H9 (cell line): Measurements from ENCODE around the gene DPH3. TPM values are rescaled to one million over a fixed set of nuclear protein-coding genes. Genes with fewer than 3 reads are reported as not detected.

ENCODE experiments used
- DNase-seq: peaks from one replicate; pipeline ENCODE4 v3.0.0-alpha.2; 2017
- H2AFZ ChIP-seq: one replicate; pipeline ENCODE4 v1.6.1; 2013; ENCODE audit warnings: mild to moderate bottlenecking, low read length, control low read depth, moderate library complexity
- H2AK5ac ChIP-seq: 2 replicates; pipeline ENCODE4 v1.6.1; 2013; ENCODE audit warnings: low read length, control low read depth, mixed read lengths; ENCODE audit not compliant: insufficient read length
- H2BK120ac ChIP-seq: one replicate; pipeline ENCODE4 v1.6.1; 2013; ENCODE audit warnings: low read depth, mild to moderate bottlenecking, low read length, control low read depth, inconsistent platforms; ENCODE audit not compliant: poor library complexity, severe bottlenecking
- H2BK12ac ChIP-seq: 2 replicates; pipeline ENCODE4 v1.6.1; 2013; ENCODE audit warnings: low read length, control low read depth, mixed read lengths, low read depth; ENCODE audit not compliant: insufficient read length
- H2BK15ac ChIP-seq: 2 replicates; pipeline ENCODE4 v1.6.1; 2013; ENCODE audit warnings: low read depth, low read length, control low read depth
- H2BK20ac ChIP-seq: one replicate; pipeline ENCODE4 v1.6.1; 2013; ENCODE audit warnings: low read depth, mild to moderate bottlenecking, low read length, control low read depth, inconsistent platforms; ENCODE audit not compliant: poor library complexity, severe bottlenecking
- H2BK5ac ChIP-seq: 2 replicates; pipeline ENCODE4 v1.6.1; 2013; ENCODE audit warnings: low read length, control low read depth, mixed read lengths; ENCODE audit not compliant: insufficient read length
- H3K14ac ChIP-seq: 2 replicates; pipeline ENCODE4 v1.6.1; 2013; ENCODE audit warnings: low read length, control low read depth; ENCODE audit not compliant: insufficient read depth
- H3K18ac ChIP-seq: 2 replicates; pipeline ENCODE4 v1.6.1; 2013; ENCODE audit warnings: low read depth, mild to moderate bottlenecking, mixed read lengths, low read length, control low read depth; ENCODE audit not compliant: insufficient read length
- H3K23ac ChIP-seq: 2 replicates; pipeline ENCODE4 v1.6.1; 2013; ENCODE audit warnings: low read length, control low read depth, mixed read lengths, low read depth; ENCODE audit not compliant: insufficient read length
- H3K23me2 ChIP-seq: 2 replicates; pipeline ENCODE4 v1.6.1; 2013; ENCODE audit warnings: low read depth, mild to moderate bottlenecking, mixed read lengths, low read length, control low read depth; ENCODE audit not compliant: insufficient read length, poor library complexity, severe bottlenecking
- H3K27ac ChIP-seq: 2 replicates; pipeline ENCODE4 v1.5.1; 2013; ENCODE audit warnings: low read length, control low read depth, mixed read lengths, low read depth; ENCODE audit not compliant: insufficient read length
- H3K27me3 ChIP-seq: 2 replicates; pipeline ENCODE4 v1.6.1; 2013; ENCODE audit warnings: low read length, control low read depth, inconsistent platforms; ENCODE audit not compliant: insufficient read depth
- H3K4ac ChIP-seq: 2 replicates; pipeline ENCODE4 v1.6.1; 2013; ENCODE audit warnings: low read depth, mild to moderate bottlenecking, control low read depth, inconsistent platforms, low read length, moderate library complexity
- H3K4me1 ChIP-seq: 2 replicates; pipeline ENCODE4 v1.6.1; 2013; ENCODE audit warnings: low read length, control low read depth, inconsistent platforms; ENCODE audit not compliant: insufficient read depth
- H3K4me2 ChIP-seq: 2 replicates; pipeline ENCODE4 v1.6.1; 2013; ENCODE audit warnings: low read length, control low read depth, mixed read lengths; ENCODE audit not compliant: insufficient read length, insufficient read depth
- H3K56ac ChIP-seq: 2 replicates; pipeline ENCODE4 v1.6.1; 2013; ENCODE audit warnings: low read depth, mild to moderate bottlenecking, mixed read lengths, low read length, control low read depth; ENCODE audit not compliant: insufficient read length
- H3K79me1 ChIP-seq: 2 replicates; pipeline ENCODE4 v1.6.1; 2013; ENCODE audit warnings: low read depth, mild to moderate bottlenecking, moderate library complexity, low read length, control low read depth, inconsistent platforms; ENCODE audit not compliant: insufficient read depth, poor library complexity, severe bottlenecking
- H3K79me2 ChIP-seq: 2 replicates; pipeline ENCODE4 v1.6.1; 2013; ENCODE audit warnings: low read length, control low read depth, inconsistent platforms; ENCODE audit not compliant: insufficient read depth
- H3K9ac ChIP-seq: 2 replicates; pipeline ENCODE4 v1.6.1; 2013; ENCODE audit warnings: low read length, control low read depth, mixed read lengths; ENCODE audit not compliant: insufficient read length; ENCODE audit errors: extremely low read depth
- H3K9me3 ChIP-seq: one replicate; pipeline ENCODE4 v1.6.1; 2013; ENCODE audit warnings: low read depth, low read length, inconsistent platforms; ENCODE audit not compliant: control insufficient read depth
- H3T11ph ChIP-seq: one replicate; pipeline ENCODE4 v1.6.1; 2013; ENCODE audit warnings: mild to moderate bottlenecking, low read length, control low read depth, inconsistent platforms
- H4K20me1 ChIP-seq: one replicate; pipeline ENCODE4 v1.6.1; 2013; ENCODE audit not compliant: control insufficient read depth, insufficient read length, insufficient read depth
- H4K5ac ChIP-seq: 2 replicates; pipeline ENCODE4 v1.6.1; 2013; ENCODE audit warnings: low read depth, mild to moderate bottlenecking, mixed read lengths, low read length, control low read depth; ENCODE audit not compliant: insufficient read length
- H4K8ac ChIP-seq: replicated peaks from 2 replicates; pipeline ENCODE4 v1.6.1; 2013; ENCODE audit warnings: low read length, control low read depth, mixed read lengths, low read depth; ENCODE audit not compliant: insufficient read length
- H4K91ac ChIP-seq: 2 replicates; pipeline ENCODE4 v1.6.1; 2013; ENCODE audit warnings: low read depth, mild to moderate bottlenecking, moderate library complexity, mixed read lengths, low read length, control low read depth; ENCODE audit not compliant: insufficient read length
- H3K27ac Mint-ChIP-seq, 3 experiments: 2 replicates in 2 of 3; 3 replicates in 1 of 3; pipeline ENCODE4 v1.8.0; 2020 to 2021; ENCODE audit warnings: mixed read lengths in 3 of 3, mild to moderate bottlenecking in 1 of 3, moderate library complexity in 1 of 3
- H3K27me3 Mint-ChIP-seq: 2 replicates; pipeline ENCODE4 v1.8.0; 2021; ENCODE audit warnings: low read depth, mild to moderate bottlenecking, moderate library complexity, mixed read lengths
- H3K36me3 Mint-ChIP-seq, 3 experiments: 2 replicates in 2 of 3; 3 replicates in 1 of 3; pipeline ENCODE4 v1.8.0; 2020 to 2021; ENCODE audit warnings: low read depth in 3 of 3, mixed read lengths in 3 of 3; ENCODE audit not compliant: insufficient read depth in 1 of 3
- H3K4me1 Mint-ChIP-seq, 2 experiments: 2 replicates each; pipeline ENCODE4 v1.8.0; 2020; ENCODE audit warnings: mixed read lengths in 2 of 2
- H3K4me3 Mint-ChIP-seq, 2 experiments: 2 replicates in 1 of 2; 3 replicates in 1 of 2; pipeline ENCODE4 v1.8.0; 2020 to 2021; ENCODE audit warnings: mild to moderate bottlenecking in 2 of 2, mixed read lengths in 2 of 2, moderate library complexity in 1 of 2
- H3K9me3 Mint-ChIP-seq, 2 experiments: 2 replicates in 1 of 2; 3 replicates in 1 of 2; pipeline ENCODE4 v1.8.0; 2020; ENCODE audit warnings: mild to moderate bottlenecking in 2 of 2, mixed read lengths in 2 of 2, moderate library complexity in 1 of 2
- WGBS: extraction: QIAGEN DNeasy Blood & Tissue Kit; methylation state at CpG from one replicate; pipeline ENCODE4 v1.1.7; 2013; ENCODE audit warnings: missing lambda C conversion rate, low lambda C conversion rate, mixed read lengths; ENCODE audit not compliant: insufficient read length; ENCODE audit errors: extremely low coverage; 5-methylcytosine and 5-hydroxymethylcytosine counted together
- total RNA-seq: library from RNA; stranded (reverse); gene quantifications from 2 replicates; pipeline ENCODE4 v1.2.1, GENCODE V29; 2021
- TF ChIP-seq, protein P1 (sequence below): fragments of 200-600 bp; sonication (generic); conservative IDR thresholded peaks from 3 replicates; pipeline ENCODE4 v1.8.0; 2021; ENCODE audit warnings: antibody characterized with exemption, mild to moderate bottlenecking

Gene DPH3
- total RNA-seq, 1 experiment from 2014 or later: 36.2 TPM

DNA sequence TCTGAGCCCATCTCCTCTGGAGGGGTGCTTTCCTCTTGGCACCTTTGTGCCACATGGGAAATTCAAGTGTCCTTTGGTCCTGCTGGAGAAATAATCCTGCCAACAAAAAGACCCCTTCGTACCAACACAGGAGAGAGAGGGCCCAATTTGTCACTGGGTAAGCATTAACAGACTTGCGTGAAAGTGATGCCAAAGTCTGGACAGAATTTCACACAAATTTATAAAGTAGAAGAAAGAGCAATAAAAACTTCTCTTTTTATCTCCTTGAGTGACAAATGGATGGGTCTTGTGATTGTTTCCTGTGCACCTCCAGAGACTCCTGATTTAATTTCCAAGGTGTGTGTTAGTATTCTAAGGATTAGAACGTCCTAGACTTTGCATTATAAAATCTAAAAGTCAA is 14.9 kb downstream of the DPH3 start:
- H3K79me2 ChIP-seq: no peaks in the 10 kb centered on the region
- no peaks in the 10 kb centered on the region for H3K36me3 Mint-ChIP-seq
- DNase-seq: no peak
- no peak overlapping the region for H2BK12ac ChIP-seq
- no peaks in the 10 kb centered on the region for H3K79me1 ChIP-seq
- no peak overlapping the region for H3K14ac ChIP-seq
- no peak overlapping the region for H2BK15ac ChIP-seq
- no peak overlapping the region for H2BK120ac ChIP-seq
- no peak overlapping the region for H3K4me3 Mint-ChIP-seq
- no CpG with 5 or more reads among the region's 3 CpGs for WGBS
- H4K8ac ChIP-seq: no peak overlapping the region
- no peak overlapping the region for H3K27ac ChIP-seq
- no peak overlapping the region for H4K5ac ChIP-seq
- no peaks in the 10 kb centered on the region for H4K20me1 ChIP-seq
- H3K4me1 ChIP-seq: no peaks in the 10 kb centered on the region
- no peak overlapping the region for H3K27ac Mint-ChIP-seq
- no peak overlapping the region for H3K18ac ChIP-seq
- no peak overlapping the region for H3K4ac ChIP-seq
- no peaks in the 10 kb centered on the region for H3K9me3 ChIP-seq
- H3K23ac ChIP-seq: no peak overlapping the region
- H3K9ac ChIP-seq: no peak overlapping the region
- H3K27me3 ChIP-seq: no peaks in the 10 kb centered on the region
- H2BK5ac ChIP-seq: no peak overlapping the region
- H3K4me1 Mint-ChIP-seq: peaks cover 0 to 4% of the 10 kb centered on the region in 2 experiments; a peak in 1 of 4 replicates
- no peak overlapping the region for H3K4me2 ChIP-seq
- TF ChIP-seq, protein P1, sequence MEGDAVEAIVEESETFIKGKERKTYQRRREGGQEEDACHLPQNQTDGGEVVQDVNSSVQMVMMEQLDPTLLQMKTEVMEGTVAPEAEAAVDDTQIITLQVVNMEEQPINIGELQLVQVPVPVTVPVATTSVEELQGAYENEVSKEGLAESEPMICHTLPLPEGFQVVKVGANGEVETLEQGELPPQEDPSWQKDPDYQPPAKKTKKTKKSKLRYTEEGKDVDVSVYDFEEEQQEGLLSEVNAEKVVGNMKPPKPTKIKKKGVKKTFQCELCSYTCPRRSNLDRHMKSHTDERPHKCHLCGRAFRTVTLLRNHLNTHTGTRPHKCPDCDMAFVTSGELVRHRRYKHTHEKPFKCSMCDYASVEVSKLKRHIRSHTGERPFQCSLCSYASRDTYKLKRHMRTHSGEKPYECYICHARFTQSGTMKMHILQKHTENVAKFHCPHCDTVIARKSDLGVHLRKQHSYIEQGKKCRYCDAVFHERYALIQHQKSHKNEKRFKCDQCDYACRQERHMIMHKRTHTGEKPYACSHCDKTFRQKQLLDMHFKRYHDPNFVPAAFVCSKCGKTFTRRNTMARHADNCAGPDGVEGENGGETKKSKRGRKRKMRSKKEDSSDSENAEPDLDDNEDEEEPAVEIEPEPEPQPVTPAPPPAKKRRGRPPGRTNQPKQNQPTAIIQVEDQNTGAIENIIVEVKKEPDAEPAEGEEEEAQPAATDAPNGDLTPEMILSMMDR: no peak
- no peak overlapping the region for H4K91ac ChIP-seq
- no peak overlapping the region for H3K56ac ChIP-seq
- no peak overlapping the region for H2BK20ac ChIP-seq
- H3T11ph ChIP-seq: no peak overlapping the region
- H2AK5ac ChIP-seq: no peak overlapping the region
- no peak overlapping the region for H2AFZ ChIP-seq
- no peaks in the 10 kb centered on the region for H3K9me3 Mint-ChIP-seq
- H3K27me3 Mint-ChIP-seq: no peaks in the 10 kb centered on the region; the same call in 1 of the 2 replicates
- H3K23me2 ChIP-seq: no peaks in the 10 kb centered on the region
